ENCODE results near the gene EFCAB12.

The EFCAB12 gene

DNA sequence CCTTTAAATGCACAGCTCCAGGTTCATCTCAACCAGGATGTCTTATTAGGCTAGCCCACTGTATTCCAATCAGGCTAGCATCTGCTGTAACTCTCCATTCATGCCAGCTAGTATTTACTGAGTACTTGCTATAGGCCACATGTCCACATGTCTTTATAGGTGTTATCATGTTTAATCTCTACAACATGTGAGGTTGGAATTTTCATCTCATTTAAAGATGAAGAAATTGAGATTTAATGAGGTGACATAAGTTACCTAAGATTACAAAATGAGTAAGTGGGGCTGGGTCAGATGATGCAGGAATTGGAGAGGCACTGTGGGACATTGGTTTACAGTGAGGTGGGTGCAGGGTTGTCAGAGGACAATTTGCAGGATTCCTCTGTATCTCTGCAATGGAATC, 14.5 kb upstream of the EFCAB12 start:
- DNase-seq = no peak

DNA sequence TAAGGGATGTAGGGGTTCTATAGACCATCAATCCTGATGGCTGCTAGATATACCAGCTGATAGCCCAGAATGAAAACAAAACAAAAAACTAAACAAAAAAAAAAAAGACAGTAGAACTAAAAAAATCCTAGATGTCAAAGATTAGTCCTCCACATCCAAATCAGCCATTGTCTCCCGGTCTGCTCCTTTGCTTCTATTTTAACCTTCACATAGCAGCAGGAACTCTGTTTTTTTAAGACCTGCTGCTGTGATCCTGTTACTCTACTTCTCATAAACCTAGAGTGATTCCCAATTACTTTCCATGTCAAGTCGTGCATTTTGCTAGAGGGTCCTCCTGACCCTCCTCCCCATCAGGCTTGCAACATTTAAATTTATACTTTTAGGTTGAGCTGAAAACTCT, 14.1 kb upstream of the EFCAB12 start:
- DNase-seq = no peak

DNA sequence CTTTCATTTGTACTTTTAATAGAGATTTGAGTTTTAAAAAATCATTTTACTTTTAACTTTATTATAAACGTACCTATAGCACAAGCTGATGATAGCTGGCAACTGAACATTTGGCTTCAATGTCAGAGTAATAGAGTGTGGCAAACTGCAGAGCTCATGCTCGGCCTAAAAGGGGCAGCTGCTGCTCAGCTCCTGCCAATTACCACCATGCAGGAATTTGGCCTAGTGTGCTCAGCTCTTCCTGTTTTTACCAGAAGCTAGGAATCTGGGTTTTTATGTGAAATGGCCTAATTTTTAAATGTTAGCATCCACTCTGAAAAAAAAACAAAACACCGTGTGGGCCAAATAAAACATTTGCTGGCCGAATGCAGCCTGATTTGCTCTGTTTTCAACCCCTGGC, 13.3 kb upstream of the EFCAB12 start:
- no peak for DNase-seq

DNA sequence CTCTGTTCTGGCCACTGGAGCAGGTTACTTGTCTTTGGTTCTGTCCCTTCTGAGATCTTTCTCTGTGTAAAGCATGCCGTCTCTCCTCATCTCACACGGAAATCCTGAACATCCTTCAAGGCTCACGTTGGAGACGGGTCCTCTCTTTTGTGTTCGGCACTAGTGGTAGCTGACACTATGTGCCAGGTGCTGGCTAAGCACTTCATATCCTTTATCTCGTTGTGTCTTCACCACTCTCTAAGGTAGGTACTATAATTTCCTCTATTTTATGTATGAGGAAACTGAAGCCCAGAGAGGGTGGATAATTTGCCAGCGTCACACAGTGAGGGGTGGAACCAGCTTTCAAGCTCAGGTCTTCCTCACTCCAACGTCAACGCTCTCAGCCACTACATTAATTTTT, 12.8 kb upstream of the EFCAB12 start:
- DNase-seq = no peak

DNA sequence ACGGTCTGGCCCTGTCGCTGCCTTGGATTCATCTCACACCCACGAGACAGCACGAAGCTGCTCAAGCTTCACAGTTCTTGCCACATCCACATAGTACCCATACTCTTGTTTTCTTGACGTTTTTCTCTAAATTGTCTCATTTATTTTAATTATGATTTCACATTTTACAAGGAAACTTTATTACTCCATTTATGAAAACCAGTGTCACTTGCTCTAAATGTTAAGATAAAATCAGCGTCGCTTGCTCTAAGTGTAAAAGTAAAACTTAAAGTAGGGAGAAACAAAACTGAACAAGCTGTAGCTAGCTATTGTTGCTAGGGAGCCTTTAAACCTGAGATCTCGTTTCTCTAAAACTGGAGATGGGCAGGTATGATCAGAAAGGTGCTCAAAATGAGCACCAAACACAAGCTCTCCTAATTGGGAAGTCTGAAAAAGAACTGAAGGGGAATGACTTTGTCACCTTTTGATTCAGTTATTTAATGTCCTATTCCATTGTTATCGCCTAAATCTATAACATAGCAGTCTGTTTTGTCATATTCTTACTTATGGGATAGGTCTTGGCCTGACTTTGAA, 12.3 kb upstream of the EFCAB12 start:
- no peak for DNase-seq

DNA sequence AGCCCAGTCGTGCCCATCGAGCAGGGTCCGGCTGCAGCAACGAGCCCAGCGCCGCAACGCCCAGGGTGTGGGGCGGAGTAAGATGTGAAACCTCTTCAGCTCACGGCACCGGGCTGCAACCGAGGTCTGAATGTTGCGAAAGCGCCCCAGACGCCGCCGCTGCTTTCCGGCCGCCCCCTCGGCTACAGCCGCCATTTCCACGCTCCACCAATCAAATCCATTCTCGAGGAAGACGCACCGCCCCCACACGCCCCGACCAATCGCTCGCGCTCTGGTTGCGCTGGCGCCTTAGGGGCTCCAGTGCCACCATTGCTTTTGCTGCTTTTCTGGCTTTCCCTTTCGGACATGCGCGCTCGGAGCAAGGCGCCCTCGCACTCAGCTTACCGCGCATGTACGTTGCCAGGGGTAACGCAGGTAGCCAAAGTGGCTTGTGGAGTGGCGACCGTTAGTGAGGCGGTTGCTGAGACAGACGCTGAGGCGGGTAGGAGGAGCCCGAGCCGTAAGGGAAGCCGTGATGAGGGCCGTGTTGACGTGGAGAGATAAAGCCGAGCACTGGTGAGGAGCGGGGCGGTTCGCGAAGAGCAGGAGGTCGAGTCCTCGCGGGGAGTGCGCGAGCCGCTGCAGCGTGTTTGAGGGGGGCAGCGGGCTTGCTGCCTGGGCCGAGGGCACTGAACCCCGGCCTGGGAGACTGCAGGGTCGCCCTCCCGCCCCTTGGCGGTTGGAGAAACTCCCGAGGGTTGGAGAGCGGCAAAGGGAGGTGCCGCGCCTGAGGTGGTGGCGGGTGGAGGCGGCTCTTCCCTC, 11.6 kb upstream of the EFCAB12 start, which contains the start of the genes IFT122 and MBD4:
Gene IFT122 (plus strand): TSS at position 408 of the 801 bp plus-strand sequence. CDS start 107 bp downstream, at position 515.
Gene MBD4 (minus strand): TSS at position 132 of the 801 bp plus-strand sequence. CDS start 115 bp downstream, at position 17.
- DNase-seq = peak; percentile 98

DNA sequence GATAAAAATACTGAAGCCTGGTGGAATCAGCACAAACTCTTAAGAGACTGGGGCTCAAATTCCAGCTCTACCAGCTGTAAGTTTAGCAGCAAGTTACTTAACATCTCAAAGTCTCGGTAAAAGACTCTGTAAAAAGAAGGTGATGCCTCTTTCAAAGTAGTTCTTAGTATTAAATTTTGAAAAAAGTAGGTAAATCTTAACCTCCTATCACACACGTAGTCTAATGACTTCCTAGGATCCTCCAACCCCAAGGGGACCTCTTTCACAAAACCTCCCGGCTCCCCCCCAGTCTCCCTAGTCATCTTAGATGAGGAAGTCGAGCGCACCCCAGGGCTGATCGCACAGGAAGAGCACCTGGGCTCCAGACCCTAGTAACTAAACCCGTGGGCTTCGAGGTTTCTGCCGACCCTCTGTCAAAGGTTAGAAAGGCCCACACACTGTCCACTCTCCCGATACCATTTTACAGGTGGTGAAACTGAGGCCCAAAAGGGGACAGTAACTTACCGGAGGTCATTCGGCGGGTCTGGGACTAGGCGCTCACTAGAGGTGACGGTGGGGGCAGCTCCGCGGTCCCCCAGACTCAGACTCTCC, 10.9 kb upstream of the EFCAB12 start:
- DNase-seq = no peak

DNA sequence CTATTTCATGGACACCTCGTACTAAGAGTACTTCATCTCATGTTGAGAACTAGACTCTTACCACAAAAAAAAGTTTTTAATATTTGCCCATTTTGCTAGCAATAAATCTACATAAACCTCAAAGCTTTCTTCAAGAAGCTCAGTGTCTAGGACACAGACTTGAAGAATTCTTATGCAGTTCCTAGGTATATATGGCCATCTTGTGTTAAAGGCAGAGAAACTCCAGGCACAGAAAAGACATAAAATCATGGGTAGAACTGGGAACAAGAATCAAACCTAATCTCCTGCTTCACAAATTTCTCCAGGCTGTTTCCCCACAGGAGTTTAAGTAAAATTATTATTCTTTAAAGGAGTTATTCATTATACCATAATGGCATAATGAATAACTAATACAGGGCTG, 6.9 kb upstream of the EFCAB12 start:
- no peak for DNase-seq

DNA sequence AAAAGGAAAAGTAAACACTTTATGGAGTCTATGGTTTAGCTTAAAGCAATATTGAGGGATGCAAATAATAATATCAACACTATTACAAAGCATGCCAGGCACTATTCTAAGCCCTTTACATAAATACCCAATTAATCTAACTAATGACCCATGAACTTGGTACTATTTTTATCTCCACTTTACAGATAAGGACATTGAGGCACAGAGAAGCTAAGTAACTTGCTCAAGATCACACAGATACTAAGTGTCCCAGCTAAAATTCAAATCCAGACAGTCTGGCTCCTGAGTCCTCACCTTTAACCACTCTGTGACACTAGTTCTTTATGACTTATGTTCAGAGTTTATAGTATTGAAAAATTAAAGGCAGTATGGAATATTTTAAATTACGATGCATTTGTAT, 5.7 kb upstream of the EFCAB12 start:
- DNase-seq = no peak

DNA sequence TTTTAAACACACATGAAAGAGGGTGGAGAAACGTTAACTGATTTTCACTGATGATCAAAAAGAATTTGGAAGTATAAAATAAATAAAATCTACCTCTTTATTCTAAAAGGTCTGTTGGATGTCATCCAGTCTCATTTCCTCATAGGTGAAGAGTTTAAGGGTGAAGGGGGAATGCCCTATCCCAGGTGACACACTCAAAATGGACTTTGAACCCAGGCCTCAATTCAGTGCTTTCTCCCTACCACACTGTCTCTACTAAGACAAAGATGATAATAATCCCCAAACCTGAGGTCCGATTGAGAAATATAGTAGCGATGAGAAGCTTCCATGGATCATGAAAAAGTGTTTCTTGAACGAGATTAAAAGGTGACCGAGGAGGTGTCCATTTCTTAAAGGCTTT, 5.1 kb upstream of the EFCAB12 start:
- DNase-seq = no peak

DNA sequence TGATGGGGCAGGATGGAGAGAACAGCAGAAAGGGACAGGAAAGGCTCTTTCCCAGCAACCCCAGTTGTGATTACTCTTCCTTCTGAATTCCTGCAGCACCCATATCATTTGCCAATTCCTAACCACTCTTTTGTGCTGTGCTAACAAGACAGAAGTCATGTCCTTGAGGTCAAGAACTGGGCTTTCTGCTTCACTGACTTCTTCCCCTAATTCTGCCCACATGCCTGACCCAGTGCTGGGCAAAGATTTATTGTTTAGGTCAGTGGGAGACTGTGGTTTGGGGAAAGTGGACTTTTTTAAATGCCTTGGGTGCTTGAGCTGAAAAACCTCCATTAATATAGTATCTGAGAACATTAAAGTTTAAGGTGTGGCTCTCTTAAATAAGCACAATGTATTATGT, 4.2 kb upstream of the EFCAB12 start:
- DNase-seq = no peak

DNA sequence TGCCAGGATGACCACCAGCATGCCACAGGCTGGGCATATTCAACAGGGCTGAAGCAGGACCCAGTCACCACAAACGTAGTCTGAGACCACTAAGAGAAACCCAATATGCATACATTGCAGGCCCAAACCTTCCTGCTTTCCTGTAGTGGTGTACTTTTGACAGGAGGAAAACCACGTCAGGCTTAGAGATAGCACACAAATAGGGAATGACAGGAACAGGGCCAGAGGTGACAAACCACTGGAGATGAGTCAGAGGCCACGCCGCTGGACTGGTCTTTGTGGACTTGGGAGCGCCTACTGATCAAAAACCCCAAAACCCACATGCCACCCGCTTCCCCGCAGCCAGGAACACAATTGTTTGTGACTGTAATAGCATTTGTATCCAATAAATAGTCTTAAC, 3.6 kb upstream of the EFCAB12 start:
- no peak for DNase-seq

DNA sequence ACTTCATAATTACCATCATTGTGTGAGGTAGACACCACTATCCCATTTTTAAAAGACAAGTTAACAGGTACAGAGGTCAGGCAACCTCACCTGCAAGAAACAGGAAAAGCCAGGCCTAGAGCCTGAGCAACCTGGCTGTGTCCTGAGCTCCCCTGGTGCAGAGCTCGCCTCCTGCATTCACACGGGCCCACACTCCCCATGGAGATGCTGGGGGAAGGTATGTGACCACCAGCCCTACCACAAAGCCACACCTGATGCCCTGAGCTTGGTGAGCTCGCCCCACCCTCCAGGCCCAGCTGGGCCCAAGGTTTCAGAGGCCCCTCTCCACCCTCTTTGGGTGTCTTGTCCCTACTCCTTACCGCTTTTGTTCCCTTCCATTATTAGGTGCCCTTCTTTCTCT, 1.2 kb upstream of the EFCAB12 start:
- DNase-seq = no peak

DNA sequence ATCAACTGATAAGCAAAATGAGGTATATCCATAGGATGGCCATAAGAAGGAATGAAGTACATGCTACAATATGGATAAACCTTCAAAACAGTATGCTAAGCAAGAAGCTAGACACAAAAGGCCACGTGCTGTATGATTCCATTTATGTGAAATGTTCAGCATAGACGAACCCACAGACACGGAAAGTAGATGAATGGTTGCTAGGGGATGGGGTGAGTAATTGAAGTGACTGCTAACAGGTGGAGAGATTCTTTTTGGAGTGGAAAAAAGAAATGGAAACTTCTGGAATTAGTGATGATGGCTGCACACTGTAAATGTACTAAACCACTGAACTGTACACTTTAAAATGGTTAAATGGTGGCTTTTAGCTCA, 630 bp upstream of the EFCAB12 start:
- DNase-seq = no peak

DNA sequence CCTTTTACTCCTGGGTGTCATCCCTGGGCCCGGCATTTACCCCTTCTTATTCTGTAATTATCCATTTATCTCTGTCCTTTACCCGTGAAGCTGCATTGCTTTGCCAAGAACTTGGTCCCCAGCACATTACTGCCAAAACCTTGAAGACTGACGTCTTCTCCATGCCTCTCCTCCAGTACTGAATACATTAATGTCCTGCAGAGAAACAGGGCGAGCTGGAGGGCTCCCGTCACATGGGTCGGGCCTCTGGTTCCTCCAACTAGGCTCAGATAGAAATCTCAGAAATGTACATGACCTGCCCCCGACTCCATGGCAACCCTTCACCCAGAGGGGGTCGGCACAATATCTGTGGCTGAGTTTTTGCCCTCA, 445 bp downstream of the EFCAB12 start:
- DNase-seq = no peak

DNA sequence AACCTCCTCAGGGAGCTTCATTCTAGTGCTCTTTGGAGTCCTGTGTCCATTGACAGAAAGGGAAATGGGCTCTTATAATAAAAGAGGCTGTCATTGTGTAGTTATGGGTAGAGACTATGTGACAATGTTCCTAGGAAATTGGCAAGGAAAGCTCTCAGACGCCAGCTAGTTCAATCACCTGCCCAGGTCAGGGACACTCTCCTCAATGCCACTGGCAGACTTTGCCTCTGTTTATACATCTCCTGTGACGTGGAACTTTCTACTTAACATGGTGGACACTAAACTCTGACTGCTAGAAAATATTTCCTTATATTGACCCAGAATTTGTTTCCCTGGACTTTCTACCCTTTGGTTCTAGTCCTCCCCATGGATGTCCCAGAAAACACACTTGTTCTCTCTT, 2.8 kb downstream of the EFCAB12 start:
- no peak for DNase-seq

DNA sequence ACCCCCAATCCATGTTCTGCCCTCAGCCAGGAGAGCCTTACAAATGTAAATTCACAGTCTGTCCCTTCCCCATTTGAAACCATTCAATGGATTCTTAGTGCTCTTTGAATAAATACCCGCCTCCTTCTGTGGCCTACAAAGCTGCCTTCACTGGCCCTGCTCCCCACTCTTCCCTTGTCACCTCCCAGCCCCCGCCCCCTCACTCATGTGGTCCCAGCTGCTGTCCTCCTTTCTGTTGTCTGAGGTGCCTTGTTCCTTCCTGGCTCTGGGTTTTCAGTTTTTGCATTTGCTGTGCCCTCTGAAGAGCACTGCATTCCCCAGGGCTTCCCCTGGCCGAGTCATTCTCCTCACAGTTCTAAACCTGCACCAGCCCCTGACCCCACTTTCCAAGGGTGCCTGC, 3.2 kb downstream of the EFCAB12 start:
- no peak for DNase-seq

DNA sequence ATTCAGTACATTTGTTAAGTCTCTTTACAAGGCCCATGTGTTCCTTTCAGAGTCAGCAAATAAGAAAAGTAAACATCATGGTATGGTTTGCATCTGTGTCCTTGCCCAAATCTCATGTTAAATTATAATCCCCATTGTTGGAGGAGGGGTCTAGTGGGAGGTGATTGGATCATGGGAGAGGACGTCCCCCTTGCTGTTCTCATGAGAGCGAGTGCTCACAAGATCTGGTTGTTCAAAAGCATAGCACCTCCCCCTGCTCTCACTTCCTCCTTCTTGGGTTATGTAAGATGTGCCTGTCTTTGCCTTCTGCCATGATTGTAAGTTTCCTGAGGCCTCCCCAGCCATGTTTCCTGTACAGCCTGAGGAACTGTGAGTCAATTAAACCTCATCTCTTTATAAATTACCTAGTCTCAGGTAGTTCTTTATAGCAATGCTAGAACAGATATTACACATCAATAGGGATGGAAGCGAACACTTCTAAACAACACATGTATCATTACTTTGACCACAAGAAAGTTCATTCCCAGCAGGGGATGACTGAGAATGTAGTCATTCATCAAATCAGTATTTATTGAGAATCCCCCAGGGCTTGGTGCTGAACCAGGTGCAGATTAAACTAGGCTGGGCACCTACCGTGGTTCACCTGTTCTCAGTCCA, 4.1 kb downstream of the EFCAB12 start:
- DNase-seq = no peak

DNA sequence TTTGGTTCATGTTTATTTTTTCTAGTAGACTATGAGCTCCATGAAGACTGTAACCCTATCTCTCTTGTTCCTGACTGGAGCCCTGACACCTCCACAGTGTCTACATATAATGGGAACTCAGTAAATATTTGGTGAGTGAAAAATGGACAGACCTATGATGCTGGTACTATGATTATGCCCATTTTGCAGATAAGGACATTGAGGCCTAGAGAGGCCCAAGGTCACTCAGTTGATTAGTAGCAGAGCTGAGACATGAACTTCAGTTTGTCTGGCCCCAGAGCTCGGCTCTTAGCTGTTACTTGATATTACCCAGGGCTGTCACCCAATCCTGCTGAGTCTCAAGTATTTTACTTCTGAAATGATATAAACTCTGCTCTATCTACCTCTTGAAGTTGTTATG, 5.5 kb downstream of the EFCAB12 start:
- DNase-seq = no peak

DNA sequence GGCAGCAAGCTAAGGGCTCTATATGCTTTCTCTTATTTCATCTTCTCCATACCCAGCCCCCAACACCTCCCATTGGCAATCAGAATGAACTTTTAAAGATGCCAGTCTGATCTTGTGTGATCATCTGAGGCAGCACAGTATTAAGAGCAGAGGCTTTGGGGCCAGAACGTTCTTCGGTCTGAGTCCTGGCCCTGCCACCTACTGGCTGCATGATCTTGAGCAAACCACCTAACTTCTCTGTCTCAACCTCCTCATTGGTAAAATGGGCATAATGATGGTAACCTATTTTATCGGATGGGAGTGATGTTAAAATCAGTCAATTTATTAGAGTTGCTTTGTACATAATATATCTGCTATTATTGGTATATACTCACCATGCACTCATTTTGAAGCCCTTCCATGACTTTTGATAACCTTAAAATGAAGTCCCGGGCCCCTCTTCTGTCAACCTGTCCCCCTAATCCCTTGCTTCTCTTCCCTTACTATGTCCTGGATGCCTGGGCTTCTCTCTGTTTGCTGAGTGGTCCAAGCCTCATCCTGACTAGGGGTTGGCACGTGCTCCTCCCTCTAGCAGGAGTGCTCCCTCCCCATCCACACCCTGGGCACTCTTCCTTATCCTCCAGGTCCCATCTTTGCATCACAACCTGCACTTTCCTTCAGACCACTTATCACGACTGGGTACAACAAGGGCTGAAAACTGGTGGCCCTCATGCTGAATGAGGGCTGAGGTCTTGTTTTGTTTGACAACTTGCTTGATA, 6.3 kb downstream of the EFCAB12 start:
- no peak for DNase-seq

DNA sequence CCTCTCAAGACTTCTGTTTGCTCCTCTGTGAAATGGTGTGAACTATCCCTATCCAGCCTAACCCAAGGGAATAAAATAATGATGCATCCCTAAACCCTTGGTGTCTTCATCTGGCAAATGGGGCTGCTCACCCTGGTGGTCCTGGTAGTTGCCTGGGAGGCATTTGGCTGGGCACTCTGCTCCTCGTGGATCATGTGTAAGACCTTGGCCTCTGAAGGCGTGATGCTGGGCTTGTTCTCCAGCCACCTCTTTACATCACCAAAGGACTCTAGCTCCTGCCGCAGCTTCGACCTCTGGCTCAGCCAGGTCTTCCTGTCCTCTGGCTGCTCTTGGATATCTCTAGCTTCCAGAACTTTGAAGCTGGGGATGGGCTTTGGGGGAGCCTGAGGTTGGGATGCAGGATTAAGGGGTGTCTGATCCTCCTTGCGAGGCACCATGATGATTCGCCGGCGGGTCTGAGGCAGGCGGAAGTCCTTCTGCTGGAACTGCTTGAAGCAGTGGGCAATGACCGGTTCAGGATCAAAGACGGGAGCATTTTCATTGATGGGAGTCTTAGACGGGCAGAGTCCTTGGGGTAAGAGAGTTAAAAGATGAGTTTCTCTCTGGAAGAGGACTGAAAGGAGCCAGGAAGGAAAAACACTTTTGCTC, 7.1 kb downstream of the EFCAB12 start:
- no peak for DNase-seq

DNA sequence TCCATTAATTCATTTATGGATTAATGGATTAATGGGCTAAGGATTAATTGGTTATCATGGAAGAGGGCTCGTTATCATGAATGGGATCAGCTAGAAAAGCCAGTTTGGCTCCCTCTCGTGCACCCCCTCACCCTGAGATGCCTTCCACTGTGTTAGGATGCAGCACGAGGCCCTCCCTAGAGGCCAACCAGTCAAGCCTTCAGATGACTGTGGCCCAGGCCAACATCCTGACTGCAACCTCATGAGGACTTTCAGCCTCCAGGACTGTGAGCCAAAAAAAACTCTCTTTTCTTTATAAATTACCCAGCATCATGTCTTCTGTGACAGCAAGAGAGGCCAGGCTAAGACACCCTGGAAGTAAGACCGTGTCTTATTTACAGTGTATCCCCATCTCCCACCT, 9.0 kb downstream of the EFCAB12 start:
- no peak for DNase-seq
